Panc1 (cell line): ENCODE data around the gene ESR1.

Source experiments
- POLR2AphosphoS5 ChIP-seq: IDR thresholded peaks from 2 replicates; pipeline ENCODE4 v1.6.1; 2012; ENCODE audit warnings: mild to moderate bottlenecking, low read depth, low read length, moderate library complexity
- TF ChIP-seq, protein P1 (sequence below): fragments of 450-650 bp; IDR thresholded peaks from 2 replicates; pipeline ENCODE4 v1.5.1; 2017; ENCODE audit warnings: mild to moderate bottlenecking
- TF ChIP-seq, protein P2 (sequence below), 2 experiments: IDR thresholded peaks; 2 replicates each; pipeline ENCODE4 v1.6.1; 2011 to 2012; ENCODE audit warnings: low read depth in 2 of 2, control low read depth in 1 of 2, low read length in 1 of 2, mild to moderate bottlenecking in 1 of 2, moderate library complexity in 1 of 2; ENCODE audit not compliant: insufficient read depth in 1 of 2

DNA sequence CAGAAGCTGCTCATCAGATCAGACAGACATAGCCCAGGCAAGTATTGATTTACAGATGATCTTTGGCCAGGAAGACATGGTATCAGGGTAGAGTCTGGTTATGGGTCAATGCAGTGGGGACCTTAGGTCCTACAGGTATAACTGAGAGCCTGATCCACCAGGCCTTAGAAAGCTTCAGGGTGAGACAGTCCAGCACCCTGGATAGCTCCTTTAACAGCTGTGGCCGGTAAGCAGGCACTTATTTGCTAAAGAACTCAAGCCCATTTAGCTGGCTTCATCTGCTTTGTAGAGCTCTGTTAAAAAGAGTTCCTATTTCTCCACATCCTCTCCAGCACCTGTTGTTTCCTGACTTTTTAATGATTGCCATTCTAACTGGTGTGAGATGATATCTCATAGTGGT, 39.6 kb downstream of the ESR1 start:
- TF ChIP-seq, protein P1, sequence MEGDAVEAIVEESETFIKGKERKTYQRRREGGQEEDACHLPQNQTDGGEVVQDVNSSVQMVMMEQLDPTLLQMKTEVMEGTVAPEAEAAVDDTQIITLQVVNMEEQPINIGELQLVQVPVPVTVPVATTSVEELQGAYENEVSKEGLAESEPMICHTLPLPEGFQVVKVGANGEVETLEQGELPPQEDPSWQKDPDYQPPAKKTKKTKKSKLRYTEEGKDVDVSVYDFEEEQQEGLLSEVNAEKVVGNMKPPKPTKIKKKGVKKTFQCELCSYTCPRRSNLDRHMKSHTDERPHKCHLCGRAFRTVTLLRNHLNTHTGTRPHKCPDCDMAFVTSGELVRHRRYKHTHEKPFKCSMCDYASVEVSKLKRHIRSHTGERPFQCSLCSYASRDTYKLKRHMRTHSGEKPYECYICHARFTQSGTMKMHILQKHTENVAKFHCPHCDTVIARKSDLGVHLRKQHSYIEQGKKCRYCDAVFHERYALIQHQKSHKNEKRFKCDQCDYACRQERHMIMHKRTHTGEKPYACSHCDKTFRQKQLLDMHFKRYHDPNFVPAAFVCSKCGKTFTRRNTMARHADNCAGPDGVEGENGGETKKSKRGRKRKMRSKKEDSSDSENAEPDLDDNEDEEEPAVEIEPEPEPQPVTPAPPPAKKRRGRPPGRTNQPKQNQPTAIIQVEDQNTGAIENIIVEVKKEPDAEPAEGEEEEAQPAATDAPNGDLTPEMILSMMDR, result no peak
- no peak for TF ChIP-seq POLR2AphosphoS5
- TF ChIP-seq, protein P2, sequence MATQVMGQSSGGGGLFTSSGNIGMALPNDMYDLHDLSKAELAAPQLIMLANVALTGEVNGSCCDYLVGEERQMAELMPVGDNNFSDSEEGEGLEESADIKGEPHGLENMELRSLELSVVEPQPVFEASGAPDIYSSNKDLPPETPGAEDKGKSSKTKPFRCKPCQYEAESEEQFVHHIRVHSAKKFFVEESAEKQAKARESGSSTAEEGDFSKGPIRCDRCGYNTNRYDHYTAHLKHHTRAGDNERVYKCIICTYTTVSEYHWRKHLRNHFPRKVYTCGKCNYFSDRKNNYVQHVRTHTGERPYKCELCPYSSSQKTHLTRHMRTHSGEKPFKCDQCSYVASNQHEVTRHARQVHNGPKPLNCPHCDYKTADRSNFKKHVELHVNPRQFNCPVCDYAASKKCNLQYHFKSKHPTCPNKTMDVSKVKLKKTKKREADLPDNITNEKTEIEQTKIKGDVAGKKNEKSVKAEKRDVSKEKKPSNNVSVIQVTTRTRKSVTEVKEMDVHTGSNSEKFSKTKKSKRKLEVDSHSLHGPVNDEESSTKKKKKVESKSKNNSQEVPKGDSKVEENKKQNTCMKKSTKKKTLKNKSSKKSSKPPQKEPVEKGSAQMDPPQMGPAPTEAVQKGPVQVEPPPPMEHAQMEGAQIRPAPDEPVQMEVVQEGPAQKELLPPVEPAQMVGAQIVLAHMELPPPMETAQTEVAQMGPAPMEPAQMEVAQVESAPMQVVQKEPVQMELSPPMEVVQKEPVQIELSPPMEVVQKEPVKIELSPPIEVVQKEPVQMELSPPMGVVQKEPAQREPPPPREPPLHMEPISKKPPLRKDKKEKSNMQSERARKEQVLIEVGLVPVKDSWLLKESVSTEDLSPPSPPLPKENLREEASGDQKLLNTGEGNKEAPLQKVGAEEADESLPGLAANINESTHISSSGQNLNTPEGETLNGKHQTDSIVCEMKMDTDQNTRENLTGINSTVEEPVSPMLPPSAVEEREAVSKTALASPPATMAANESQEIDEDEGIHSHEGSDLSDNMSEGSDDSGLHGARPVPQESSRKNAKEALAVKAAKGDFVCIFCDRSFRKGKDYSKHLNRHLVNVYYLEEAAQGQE (IDR thresholded peaks at IDR 0.05; ENCODE audit: insufficient read depth in 1 of 2, low read depth in 2 of 2, low read length in 1 of 2), result peak; percentile 80 to 83
